Motor neuron (in vitro differentiated cells): ENCODE results near the gene C1QL2. TPM values are rescaled to one million over a fixed set of nuclear protein-coding genes. Genes with fewer than 3 reads are reported as not detected.

Source experiments
- ATAC-seq, 8 experiments: fragments of 200-7000 bp; cut with Tn5 transposase; replicated peaks in 6 of 8; 2 replicates each; pipeline ENCODE4 v1.8.0; 2021; ENCODE audit warnings: mild to moderate bottlenecking in 8 of 8, moderate library complexity in 8 of 8
- H3K27ac ChIP-seq, 2 donors: fragments of 250-450 bp; sonication (Bioruptor Pico); 2 replicates each; pipeline ENCODE4 v1.9.0; 2021; ENCODE audit warnings: antibody characterized with exemption in 2 of 2, mild to moderate bottlenecking in 2 of 2, moderate library complexity in 1 of 2
- H3K4me1 ChIP-seq, 2 donors: fragments of 250-450 bp; sonication (Bioruptor Pico); replicated peaks in 1 of 2; 2 replicates each; pipeline ENCODE4 v1.6.1; 2021; ENCODE audit warnings: antibody characterized with exemption in 2 of 2, mild to moderate bottlenecking in 2 of 2, moderate library complexity in 1 of 2
- H3K4me3 ChIP-seq, 5 donors: fragments of 250-450 bp; sonication (Bioruptor Pico); 2 replicates each; pipeline ENCODE4 v1.9.0; 2021; ENCODE audit warnings: antibody characterized with exemption in 5 of 5, mild to moderate bottlenecking in 5 of 5, moderate library complexity in 4 of 5
- WGBS, 10 experiments: fragments of 450-650 bp; shearing (Covaris generic); methylation state at CpG; one replicate each; pipeline ENCODE4 v1.0.0; 2022; 5-methylcytosine and 5-hydroxymethylcytosine counted together
- in situ Hi-C, 9 experiments: fragments of 400-800 bp; cut with MboI; loops; one replicate each; pipeline ENCODE4 v1.15.0; 2021; ENCODE audit warnings: low sequenced_read_pairs in 9 of 9, low pct_unique_long_range_greater_than_20kb in 2 of 9; ENCODE audit not compliant: unreplicated experiment in 9 of 9
- total RNA-seq, 8 experiments: library from RNA; unstranded; fragments of 300-600 nt; gene quantifications; 2 replicates each; pipeline versions ENCODE4 v1.2.3 to v1.2.4, GENCODE V29; 2022

The C1QL2 gene
- total RNA-seq, 8 experiments from 2014 or later: 0.08 to 0.85 (median 0.18) TPM; not detected in 2

DNA sequence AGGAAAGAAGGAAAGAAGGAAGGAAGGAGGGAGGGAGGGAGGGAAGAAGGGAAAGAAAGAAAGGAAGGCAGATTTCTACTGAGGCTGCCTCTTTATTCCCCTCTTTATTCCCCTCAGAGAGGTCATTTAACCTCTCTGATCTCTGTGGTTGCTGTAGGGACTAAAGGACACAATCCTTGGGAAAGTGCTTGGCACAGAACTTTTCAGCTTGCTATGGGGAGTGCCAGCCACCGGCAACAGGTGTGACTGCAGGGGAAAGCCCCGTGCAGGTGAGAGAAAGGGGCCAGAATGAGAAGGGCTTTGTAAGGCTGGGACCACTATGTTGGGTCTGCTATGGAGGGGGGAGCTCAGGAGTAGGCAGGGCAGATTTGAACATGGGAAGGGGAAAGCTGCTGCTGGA is 37.3 kb upstream of the C1QL2 start:
- Histone ChIP-seq H3K27ac (no peak overlapping the region), H3K4me3 (no peak overlapping the region), H3K4me1 (peaks cover 0 to 10% of the 10 kb centered on the region in 2 donors)
- 0 to 40% (median 8%) methylated on average over 1 to 2 of the region's 2 CpGs; no CpG with 5 or more reads in 6 of the 10 experiments for WGBS, 10 experiments
- ATAC-seq: no peak
- in situ Hi-C loops: loop anchor here in 1 of 9 experiments (25.0 kb wide), 2 partner anchors 184 to 309 kb away; no protein-coding TSS in a partner anchor

DNA sequence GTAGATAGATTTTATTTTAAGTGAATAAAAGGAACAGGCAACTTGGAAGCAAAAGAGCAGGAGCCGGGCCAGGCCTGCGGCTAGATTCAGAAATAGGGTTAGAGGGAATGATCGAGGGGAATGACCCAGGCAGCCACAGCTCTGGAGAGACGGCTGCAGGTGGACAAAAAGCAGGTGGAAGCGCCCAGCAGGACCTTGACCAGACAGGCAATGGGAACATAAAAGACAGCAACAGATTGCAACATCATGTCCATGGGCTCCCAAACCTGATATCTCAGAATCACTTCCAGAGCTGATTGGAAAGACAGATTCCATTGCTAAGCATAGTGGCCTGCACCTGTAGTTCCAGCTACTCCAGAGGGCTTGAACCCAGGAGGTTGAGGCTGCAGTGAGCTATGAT is 36.5 kb upstream of the C1QL2 start:
- in situ Hi-C loops: loop anchor here in 1 of 9 experiments (25.0 kb wide), 2 partner anchors 183 to 308 kb away; no protein-coding TSS in a partner anchor
- peaks cover 0 to 10% of the 10 kb centered on the region in 2 donors for H3K4me1 ChIP-seq
- WGBS, 10 experiments: 54 to 89% (median 80%) methylated on average over 3 to 5 of the region's 5 CpGs; no CpG with 5 or more reads in 2 of the 10 experiments
- H3K4me3 ChIP-seq: no peak overlapping the region
- no peak overlapping the region for H3K27ac ChIP-seq
- no peak for ATAC-seq

DNA sequence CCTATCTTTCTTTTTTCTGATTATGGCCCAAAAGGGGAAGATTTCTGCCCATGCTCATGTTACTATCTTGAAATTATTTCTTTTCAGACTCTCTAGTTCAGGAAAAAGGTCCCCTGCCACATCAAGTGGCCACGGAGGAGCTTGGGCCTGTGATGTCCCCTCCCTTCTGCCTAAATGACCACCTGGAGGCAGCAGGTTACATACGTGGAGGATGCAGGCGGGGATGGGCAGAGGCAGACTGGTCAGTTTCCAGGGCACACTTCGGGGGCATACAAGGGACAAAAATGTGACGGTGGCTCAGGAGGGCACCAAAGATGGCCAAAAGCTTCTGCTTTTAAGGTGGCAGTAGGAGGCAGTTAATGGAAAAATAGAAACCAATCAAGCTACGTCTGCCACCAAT is 34.3 kb upstream of the C1QL2 start:
- Histone ChIP-seq H3K27ac (no peak overlapping the region), H3K4me3 (no peak overlapping the region), H3K4me1 (peaks cover 0 to 10% of the 10 kb centered on the region in 2 donors)
- ATAC-seq: no peak
- 43 to 96% (median 72%) methylated on average over 3 to 6 of the region's 6 CpGs for WGBS, 10 experiments
- in situ Hi-C loops: loop anchor here in 1 of 9 experiments (25.0 kb wide), 2 partner anchors 181 to 306 kb away; no protein-coding TSS in a partner anchor

DNA sequence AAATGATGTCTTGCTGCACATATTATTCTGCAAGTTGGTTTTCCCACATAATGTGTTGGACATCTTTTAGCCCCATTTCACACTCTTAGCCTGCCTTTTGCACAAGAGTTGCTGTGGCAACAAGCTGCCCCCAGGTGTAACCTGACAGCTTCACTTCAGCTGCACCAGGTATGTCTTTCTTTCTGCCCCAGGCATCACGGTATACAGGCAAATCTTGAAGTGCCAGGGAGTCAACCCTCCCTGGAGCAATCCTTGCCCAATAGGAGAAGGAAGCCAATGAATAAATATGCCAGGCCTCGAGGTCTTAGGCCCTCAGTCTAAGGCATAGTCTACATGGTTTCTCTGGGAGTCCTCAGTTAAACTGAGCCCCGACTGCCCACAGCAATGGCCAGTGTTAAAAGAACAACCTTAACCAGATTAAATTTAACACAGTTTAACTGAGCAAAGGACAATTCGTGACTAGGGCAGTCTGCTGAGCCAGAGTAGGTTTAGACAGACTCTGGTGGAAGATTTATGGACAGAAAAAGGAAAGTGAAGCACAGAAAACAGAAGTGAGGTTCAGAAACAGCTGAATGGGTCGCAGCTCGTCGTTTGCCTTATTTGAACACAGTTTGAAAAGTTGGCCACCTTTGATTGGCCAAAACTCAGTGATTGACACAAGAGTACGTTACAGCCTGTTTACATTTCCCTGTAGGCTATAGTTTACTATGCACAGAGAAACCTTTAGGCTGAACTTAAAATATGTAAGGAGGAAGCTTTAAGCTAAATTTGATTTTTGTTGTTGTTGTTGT is 32.0 kb upstream of the C1QL2 start:
- in situ Hi-C loops: loop anchor here in 1 of 9 experiments (25.0 kb wide), 2 partner anchors 178 to 303 kb away; no protein-coding TSS in a partner anchor
- no peaks in the 10 kb centered on the region for H3K4me1 ChIP-seq
- H3K4me3 ChIP-seq: no peak overlapping the region
- no peak overlapping the region for H3K27ac ChIP-seq
- WGBS, 10 experiments: 11 to 88% (median 59%) methylated on average over 3 to 7 of the region's 8 CpGs
- ATAC-seq: no peak

DNA sequence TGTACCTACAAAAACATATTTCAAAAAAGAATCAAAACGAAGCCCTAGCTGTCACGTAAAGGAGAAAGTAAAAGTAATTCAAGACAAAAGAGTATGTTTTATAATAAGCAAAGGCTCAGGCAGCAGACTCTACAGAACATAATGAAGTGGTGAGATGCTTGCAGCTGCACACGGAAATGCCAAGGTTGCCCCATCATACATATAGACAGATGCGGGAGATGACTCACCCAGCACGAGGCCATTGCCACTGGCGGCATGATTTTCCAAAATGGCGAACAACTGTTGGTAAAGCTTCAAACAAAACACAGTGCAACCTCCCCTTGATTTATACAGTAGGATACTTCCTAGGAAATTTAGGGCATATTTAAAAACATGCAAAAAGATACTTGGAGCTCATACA is 26.0 kb upstream of the C1QL2 start:
- 57 to 100% (median 81%) methylated on average over 3 to 7 of the region's 7 CpGs; no CpG with 5 or more reads in 2 of the 10 experiments for whole genome bisulfite sequencing, 10 experiments
- no peak for ATAC-seq
- in situ Hi-C loops: loop anchor here in 1 of 9 experiments (25.0 kb wide), 2 partner anchors 172 to 297 kb away; no protein-coding TSS in a partner anchor

DNA sequence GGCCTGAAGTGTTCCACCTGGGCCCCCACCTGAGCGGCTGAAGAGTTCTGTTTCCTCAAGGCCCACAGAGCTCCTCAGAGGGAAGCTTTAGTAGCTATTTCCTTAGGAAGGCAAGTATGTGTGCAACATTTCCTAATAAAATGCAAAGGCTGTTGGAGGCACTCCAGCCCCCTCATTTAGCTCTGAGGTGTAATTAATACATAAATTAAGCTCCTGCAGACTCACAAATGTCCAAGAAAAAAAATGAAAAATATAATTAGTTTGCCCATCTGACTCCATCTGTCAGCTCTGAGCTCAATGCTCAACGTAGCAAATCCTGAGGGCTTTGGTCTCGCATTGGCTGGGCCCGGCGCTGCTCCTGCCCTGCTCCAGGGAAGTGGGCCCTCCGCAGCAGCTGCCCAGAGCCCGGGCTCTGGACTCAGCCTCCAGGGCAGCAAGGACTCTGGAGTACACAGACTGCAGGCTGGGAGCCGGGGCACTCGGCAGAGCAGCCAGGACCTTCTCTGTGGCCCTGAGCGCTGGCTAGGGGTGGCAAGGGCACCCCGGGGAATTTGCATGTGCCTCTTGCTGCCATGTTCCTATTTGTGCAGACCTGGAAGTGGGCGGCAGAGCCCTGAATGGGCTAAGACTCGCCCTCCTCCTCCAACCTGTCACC is 23.4 kb upstream of the C1QL2 start:
- Histone ChIP-seq H3K4me3 (no peak overlapping the region), H3K27ac (no peak overlapping the region), H3K4me1 (no peaks in the 10 kb centered on the region)
- WGBS, 10 experiments: 20 to 100% (median 74%) methylated on average over 1 to 6 of the region's 13 CpGs; no CpG with 5 or more reads in 2 of the 10 experiments
- in situ Hi-C loops: loop anchor here in 1 of 9 experiments (25.0 kb wide), 2 partner anchors 170 to 295 kb away; no protein-coding TSS in a partner anchor
- ATAC-seq: no peak

More for the DNA sequence above, 26.0 kb upstream of the C1QL2 start:
- Histone ChIP-seq H3K4me3 (no peak overlapping the region), H3K27ac (no peak overlapping the region), H3K4me1 (no peaks in the 10 kb centered on the region)

DNA sequence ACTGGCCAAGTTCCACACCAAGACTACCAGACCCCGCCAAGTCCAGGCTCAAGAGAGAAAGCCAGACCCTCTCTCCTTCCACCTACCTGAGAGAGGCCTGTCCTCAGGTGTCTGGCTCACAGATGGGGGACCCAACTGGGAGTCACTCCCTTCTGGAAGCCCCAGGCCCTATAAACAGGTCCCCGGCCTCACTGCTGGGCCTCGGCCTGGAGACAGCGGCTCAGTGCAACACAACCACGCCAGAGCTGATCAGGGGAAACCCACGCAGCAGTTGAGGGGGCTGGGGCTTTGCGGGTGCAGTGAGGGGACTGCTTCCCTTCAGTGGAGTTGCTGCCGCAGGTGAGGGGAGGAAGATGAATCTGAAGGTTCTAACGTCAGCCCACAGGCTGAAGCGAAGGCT is 22.8 kb upstream of the C1QL2 start:
- in situ Hi-C loops: loop anchor here in 1 of 9 experiments (25.0 kb wide), 2 partner anchors 169 to 294 kb away; no protein-coding TSS in a partner anchor
- no peak overlapping the region for H3K27ac ChIP-seq
- 89 to 96% (median 90%) methylated on average over 2 to 6 of the region's 10 CpGs; no CpG with 5 or more reads in 7 of the 10 experiments for WGBS, 10 experiments
- no peaks in the 10 kb centered on the region for H3K4me1 ChIP-seq
- ATAC-seq: no peak
- no peak overlapping the region for H3K4me3 ChIP-seq

DNA sequence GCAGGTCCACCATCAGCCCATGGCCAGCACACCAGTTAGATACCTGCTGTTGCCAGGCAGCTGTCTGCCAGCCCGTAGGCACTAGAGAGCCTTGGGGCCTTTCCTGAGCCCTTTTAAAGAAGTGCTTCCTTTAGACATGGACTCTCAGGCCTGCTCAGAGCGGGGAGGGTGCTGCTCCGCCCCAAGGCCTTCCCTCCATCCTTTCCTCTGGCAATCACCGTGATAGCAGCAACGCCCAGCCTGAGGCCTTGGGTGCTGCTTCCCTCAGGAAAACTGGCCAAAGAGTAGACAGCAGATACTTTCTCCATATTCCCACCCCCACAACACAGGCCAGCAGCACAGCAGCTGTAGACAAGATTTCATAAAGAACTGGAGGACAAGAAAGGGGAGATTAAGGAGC is 22.3 kb upstream of the C1QL2 start:
- peak in 2 of 8 experiments; percentile 16 to 72 for ATAC-seq
- Histone ChIP-seq H3K27ac (no peak overlapping the region), H3K4me3 (no peak overlapping the region), H3K4me1 (no peaks in the 10 kb centered on the region)
- 59 to 83% (median 71%) methylated on average over 1 to 3 of the region's 5 CpGs; no CpG with 5 or more reads in 6 of the 10 experiments for WGBS, 10 experiments
- in situ Hi-C loops: loop anchor here in 1 of 9 experiments (25.0 kb wide), 2 partner anchors 169 to 294 kb away; no protein-coding TSS in a partner anchor

DNA sequence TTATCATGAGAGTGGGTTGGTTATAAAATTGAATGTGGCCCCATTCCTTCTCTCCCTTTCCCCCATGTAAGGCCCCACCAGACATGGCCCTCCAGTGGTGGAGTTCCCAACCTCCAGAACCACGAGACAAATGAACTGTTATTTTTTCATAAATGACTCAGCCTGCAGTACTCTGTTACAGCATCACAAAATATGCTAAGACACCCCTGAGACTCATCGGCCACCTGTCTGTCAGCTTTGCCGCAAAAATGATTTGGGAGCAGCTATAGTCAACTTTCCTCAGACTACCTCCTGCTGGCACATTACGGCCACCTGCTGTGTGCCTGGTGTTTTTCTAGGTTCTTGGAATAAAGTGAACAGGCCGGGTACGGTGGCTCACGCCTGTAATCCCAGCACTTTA is 21.4 kb upstream of the C1QL2 start:
- H3K4me3 ChIP-seq: no peak overlapping the region
- in situ Hi-C loops: loop anchor here in 1 of 9 experiments (25.0 kb wide), 2 partner anchors 168 to 293 kb away; no protein-coding TSS in a partner anchor
- 0 to 92% (median 78%) methylated on average over 1 to 5 of the region's 7 CpGs; no CpG with 5 or more reads in 4 of the 10 experiments for WGBS, 10 experiments
- no peak for ATAC-seq
- H3K4me1 ChIP-seq: no peaks in the 10 kb centered on the region
- H3K27ac ChIP-seq: no peak overlapping the region

DNA sequence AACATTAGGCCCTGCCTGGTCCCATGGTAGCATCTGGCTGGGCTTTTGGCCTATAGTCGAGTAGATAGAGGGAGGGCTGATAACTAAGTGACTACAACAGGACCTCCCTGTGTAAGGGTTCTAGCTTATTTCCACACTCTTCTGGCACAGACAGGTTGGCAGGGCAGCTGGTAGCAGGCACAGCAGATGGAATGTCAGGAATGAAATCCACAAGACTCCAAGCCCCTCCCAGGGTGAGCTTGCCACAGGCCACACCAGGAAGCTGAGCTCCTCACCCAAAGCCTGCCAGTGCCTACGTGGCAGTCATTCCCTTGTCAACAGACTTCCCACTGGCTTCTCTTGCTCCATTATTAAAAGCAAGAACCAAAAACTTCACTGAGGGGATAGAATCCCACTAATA is 20.7 kb upstream of the C1QL2 start:
- in situ Hi-C loops: loop anchor here in 1 of 9 experiments (25.0 kb wide), 2 partner anchors 167 to 292 kb away; no protein-coding TSS in a partner anchor
- 20 to 86% (median 43%) methylated on average over 1 of the region's 2 CpGs; no CpG with 5 or more reads in 5 of the 10 experiments for WGBS, 10 experiments
- Histone ChIP-seq H3K4me1 (no peaks in the 10 kb centered on the region), H3K27ac (no peak overlapping the region), H3K4me3 (no peak overlapping the region)
- ATAC-seq: no peak

DNA sequence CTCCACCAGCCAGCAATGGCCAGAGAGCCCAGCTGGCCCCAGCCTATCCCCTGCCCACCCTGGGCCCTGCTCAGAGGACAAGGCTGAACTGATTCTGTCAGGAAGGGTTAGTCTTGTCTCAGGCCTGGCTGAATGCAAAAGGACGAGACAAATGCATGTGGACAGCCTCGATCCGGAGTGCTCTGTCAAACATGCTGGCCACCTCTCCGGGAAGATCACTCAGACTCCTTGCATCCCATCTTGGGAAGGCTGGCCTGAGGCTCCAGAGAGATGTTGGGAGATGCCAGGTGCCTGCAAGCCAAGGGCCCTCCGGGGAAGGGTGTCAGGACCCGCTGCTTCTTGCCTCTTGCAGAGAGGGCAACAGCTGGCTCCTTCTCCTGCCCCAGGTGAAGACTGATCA is 20.2 kb upstream of the C1QL2 start:
- no peaks in the 10 kb centered on the region for H3K4me1 ChIP-seq
- 73 to 93% (median 85%) methylated on average over 1 to 5 of the region's 6 CpGs; no CpG with 5 or more reads in 6 of the 10 experiments for WGBS, 10 experiments
- H3K27ac ChIP-seq: no peak overlapping the region
- no peak for ATAC-seq
- in situ Hi-C loops: loop anchor here in 1 of 9 experiments (25.0 kb wide), 2 partner anchors 166 to 291 kb away; no protein-coding TSS in a partner anchor
- no peak overlapping the region for H3K4me3 ChIP-seq

DNA sequence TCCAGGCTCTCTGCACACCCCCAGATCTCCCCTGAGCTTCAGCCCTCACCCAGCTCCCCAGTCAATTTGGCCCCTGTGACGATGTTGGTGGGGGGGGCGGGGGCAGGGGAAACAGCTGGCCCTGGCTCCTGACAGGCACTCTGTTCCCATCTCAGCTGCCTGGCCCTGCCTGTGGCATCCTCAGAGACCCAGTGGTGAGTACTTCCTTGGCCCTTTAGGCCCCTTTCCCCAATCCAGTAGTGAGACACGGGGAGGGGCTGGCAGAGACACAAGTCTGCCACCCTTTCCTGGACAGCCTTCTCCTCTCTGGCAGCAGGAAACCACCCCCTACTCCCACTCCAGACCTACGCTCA is 19.3 kb upstream of the C1QL2 start:
- ATAC-seq: no peak
- in situ Hi-C loops: loop anchor here in 1 of 9 experiments (25.0 kb wide), 2 partner anchors 166 to 291 kb away; no protein-coding TSS in a partner anchor
- no peak overlapping the region for H3K27ac ChIP-seq
- no peak overlapping the region for H3K4me3 ChIP-seq
- WGBS, 10 experiments: 83 to 100% methylated on average over 1 of the region's 4 CpGs; no CpG with 5 or more reads in 8 of the 10 experiments
- no peaks in the 10 kb centered on the region for H3K4me1 ChIP-seq
